ENCODE results near the gene GINM1. TPM values are rescaled to one million over a fixed set of nuclear protein-coding genes. Genes with fewer than 3 reads are reported as not detected.

The GINM1 gene
- total and polyA plus RNA-seq, 9 of the 15 experiments (the other 6 are each of a cell fraction or from before 2014, with no cell fraction given) = 5.0 to 19.3 (median 14.2) TPM

- TF ChIP-seq IRF9 (tag; IDR thresholded peaks at IDR 0.05) = no peak
- no peak for TF ChIP-seq NR2C2 (CRISPR knock-in tag; IDR thresholded peaks at IDR 0.05)
- TF ChIP-seq NR2C2 (tag; IDR thresholded peaks at IDR 0.05) = no peak
- TF ChIP-seq NCOA2 (IDR thresholded peaks at IDR 0.05; ENCODE audit: partially characterized antibody in 2 of 2) = no peak
- TF ChIP-seq ZNF224 (CRISPR knock-in tag; IDR thresholded peaks at IDR 0.05) = no peak
- TF ChIP-seq RBFOX2 (IDR thresholded peaks at IDR 0.05; ENCODE audit: low read depth, low read length) = no peak
- TF ChIP-seq HNRNPK (IDR thresholded peaks at IDR 0.05; ENCODE audit: low read depth, low read length, poor library complexity, severe bottlenecking) = no peak
- no peak for TF ChIP-seq ZNF184 (CRISPR knock-in tag; IDR thresholded peaks at IDR 0.05)
- no peak for TF ChIP-seq NFATC3 (IDR thresholded peaks at IDR 0.05)
- TF ChIP-seq, protein P1, sequence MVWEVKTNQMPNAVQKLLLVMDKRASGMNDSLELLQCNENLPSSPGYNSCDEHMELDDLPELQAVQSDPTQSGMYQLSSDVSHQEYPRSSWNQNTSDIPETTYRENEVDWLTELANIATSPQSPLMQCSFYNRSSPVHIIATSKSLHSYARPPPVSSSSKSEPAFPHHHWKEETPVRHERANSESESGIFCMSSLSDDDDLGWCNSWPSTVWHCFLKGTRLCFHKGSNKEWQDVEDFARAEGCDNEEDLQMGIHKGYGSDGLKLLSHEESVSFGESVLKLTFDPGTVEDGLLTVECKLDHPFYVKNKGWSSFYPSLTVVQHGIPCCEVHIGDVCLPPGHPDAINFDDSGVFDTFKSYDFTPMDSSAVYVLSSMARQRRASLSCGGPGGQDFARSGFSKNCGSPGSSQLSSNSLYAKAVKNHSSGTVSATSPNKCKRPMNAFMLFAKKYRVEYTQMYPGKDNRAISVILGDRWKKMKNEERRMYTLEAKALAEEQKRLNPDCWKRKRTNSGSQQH (CRISPR knock-in tag; IDR thresholded peaks at IDR 0.05) = no peak
- no peak for TF ChIP-seq GATA2 (CRISPR knock-in tag; IDR thresholded peaks at IDR 0.05)
- TF ChIP-seq, protein P2, sequence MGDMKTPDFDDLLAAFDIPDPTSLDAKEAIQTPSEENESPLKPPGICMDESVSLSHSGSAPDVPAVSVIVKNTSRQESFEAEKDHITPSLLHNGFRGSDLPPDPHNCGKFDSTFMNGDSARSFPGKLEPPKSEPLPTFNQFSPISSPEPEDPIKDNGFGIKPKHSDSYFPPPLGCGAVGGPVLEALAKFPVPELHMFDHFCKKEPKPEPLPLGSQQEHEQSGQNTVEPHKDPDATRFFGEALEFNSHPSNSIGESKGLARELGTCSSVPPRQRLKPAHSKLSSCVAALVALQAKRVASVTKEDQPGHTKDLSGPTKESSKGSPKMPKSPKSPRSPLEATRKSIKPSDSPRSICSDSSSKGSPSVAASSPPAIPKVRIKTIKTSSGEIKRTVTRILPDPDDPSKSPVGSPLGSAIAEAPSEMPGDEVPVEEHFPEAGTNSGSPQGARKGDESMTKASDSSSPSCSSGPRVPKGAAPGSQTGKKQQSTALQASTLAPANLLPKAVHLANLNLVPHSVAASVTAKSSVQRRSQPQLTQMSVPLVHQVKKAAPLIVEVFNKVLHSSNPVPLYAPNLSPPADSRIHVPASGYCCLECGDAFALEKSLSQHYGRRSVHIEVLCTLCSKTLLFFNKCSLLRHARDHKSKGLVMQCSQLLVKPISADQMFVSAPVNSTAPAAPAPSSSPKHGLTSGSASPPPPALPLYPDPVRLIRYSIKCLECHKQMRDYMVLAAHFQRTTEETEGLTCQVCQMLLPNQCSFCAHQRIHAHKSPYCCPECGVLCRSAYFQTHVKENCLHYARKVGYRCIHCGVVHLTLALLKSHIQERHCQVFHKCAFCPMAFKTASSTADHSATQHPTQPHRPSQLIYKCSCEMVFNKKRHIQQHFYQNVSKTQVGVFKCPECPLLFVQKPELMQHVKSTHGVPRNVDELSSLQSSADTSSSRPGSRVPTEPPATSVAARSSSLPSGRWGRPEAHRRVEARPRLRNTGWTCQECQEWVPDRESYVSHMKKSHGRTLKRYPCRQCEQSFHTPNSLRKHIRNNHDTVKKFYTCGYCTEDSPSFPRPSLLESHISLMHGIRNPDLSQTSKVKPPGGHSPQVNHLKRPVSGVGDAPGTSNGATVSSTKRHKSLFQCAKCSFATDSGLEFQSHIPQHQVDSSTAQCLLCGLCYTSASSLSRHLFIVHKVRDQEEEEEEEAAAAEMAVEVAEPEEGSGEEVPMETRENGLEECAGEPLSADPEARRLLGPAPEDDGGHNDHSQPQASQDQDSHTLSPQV (IDR thresholded peaks at IDR 0.05) = no peak
- TF ChIP-seq POLR3A (IDR thresholded peaks at IDR 0.05; ENCODE audit: borderline replicate concordance, extremely low read depth, insufficient read depth, insufficient read length) = no peak
- TF ChIP-seq TAF7 (tag; IDR thresholded peaks at IDR 0.05) = no peak
- DNase-seq (ENCODE audit: extremely low read depth in 1 of 4, low spot score in 3 of 4) (no peak), FAIRE-seq (no peak), ATAC-seq (no peak)
- 86% methylated on average over 2 of the region's 5 CpGs for WGBS (ENCODE audit: insufficient coverage, low coverage, missing lambda C conversion rate)
- ChIA-PET CTCF (ENCODE audit: low intra/inter-chr PET ratio) (no interaction called here), POLR2A (interaction anchor here (3.4 kb wide), 1 partner anchor 16 kb away, joined by 25 read pairs; the partner anchor contains the start of gene PPIL4)
- Histone ChIP-seq H3K4me1 (replicated peaks in 1 of 2; ENCODE audit: control insufficient read depth in 2 of 2, insufficient read depth in 2 of 2, low read length in 2 of 2) (no peaks in the 10 kb centered on the region), H3K9me1 (ENCODE audit: control insufficient read depth, insufficient read depth, low read length) (no peaks in the 10 kb centered on the region), H3K27ac (ENCODE audit: extremely low read depth, low read depth, low read length) (no peak overlapping the region), H3K79me2 (ENCODE audit: control insufficient read depth, insufficient read depth, low read length) (no peaks in the 10 kb centered on the region), H3K9ac (ENCODE audit: insufficient read depth in 1 of 2, low read depth in 2 of 2, low read length in 2 of 2) (no peak overlapping the region), H3K27me3 (ENCODE audit: control insufficient read depth in 2 of 2, insufficient read depth in 2 of 2, low read length in 2 of 2) (no peaks in the 10 kb centered on the region), H4K20me1 (replicated peaks; ENCODE audit: control insufficient read depth, insufficient read depth, low read length) (no peaks in the 10 kb centered on the region), H3K9me3 (replicated peaks; ENCODE audit: control insufficient read depth, insufficient read depth, low read depth, low read length) (no peaks in the 10 kb centered on the region), H3K36me3 (ENCODE audit: control insufficient read depth, insufficient read depth, low read length) (peaks cover 84% of the 10 kb centered on the region), H3K4me2 (ENCODE audit: insufficient read depth, low read length) (no peak overlapping the region), H3K4me3 (no peak overlapping the region), H2AFZ (ENCODE audit: low read depth, low read length) (no peak overlapping the region)
- intact Hi-C loops (cut with micrococcal nuclease) (no loop called here), in situ Hi-C loops (cut with MboI) (no loop called here)
- no TSS peak for BruUV-seq (replicated peaks)
These were observed 36.5 kb upstream of the GINM1 start for GRCh38 chr6:149529650-149530049.

All from K562 (cell line).